GM18519 (cell line): ENCODE measurements around the gene MANSC4.

Experiments used
- ATAC-seq: cut with Tn5 transposase; IDR thresholded peaks from one replicate; pipeline ENCODE4 v1.9.1; 2021; ENCODE audit warnings: mild to moderate bottlenecking, moderate library complexity; ENCODE audit not compliant: unreplicated experiment, low FRiP score

MANSC4 gene

GRCh38 chr12:27779920-27780611, at the start of gene MANSC4, which contains the start of gene KLHL42:
Gene MANSC4, minus strand, starts transcription at chr12:27780236. Its CDS starts 8,960 bp downstream, at chr12:27771276.
Gene KLHL42, plus strand, starts transcription at chr12:27780233. Its CDS starts 98 bp downstream, at chr12:27780331.
- peak; percentile 56 for ATAC-seq

- no peak for ATAC-seq
These were observed 48.2 kb upstream of the MANSC4 start for GRCh38 chr12:27828196-27828595.

GRCh38 chr12:27826076-27826475, 46.0 kb upstream of the MANSC4 start:
- ATAC-seq, result no peak

- ATAC-seq, result peak; percentile 38
These were observed 44.2 kb upstream of the MANSC4 start for GRCh38 chr12:27824126-27824842.

- ATAC-seq, result no peak
These were observed 43.0 kb upstream of the MANSC4 start for GRCh38 chr12:27823038-27823437.

- peak; percentile 74 for ATAC-seq
These were observed 42.2 kb upstream of the MANSC4 start for GRCh38 chr12:27822076-27822712.

GRCh38 chr12:27821259-27821973, 41.4 kb upstream of the MANSC4 start:
- ATAC-seq, result no peak

GRCh38 chr12:27820564-27820963, 40.5 kb upstream of the MANSC4 start:
- no peak for ATAC-seq

GRCh38 chr12:27818401-27818918, 38.4 kb upstream of the MANSC4 start:
- no peak for ATAC-seq

- no peak for ATAC-seq
These were observed 37.7 kb upstream of the MANSC4 start for GRCh38 chr12:27817766-27818165.

GRCh38 chr12:27814851-27815591, 35.0 kb upstream of the MANSC4 start:
- no peak for ATAC-seq

- ATAC-seq, result no peak
These were observed 34.4 kb upstream of the MANSC4 start for GRCh38 chr12:27814411-27814810.

- ATAC-seq, result no peak
These were observed 32.5 kb upstream of the MANSC4 start for GRCh38 chr12:27812502-27812901.

- ATAC-seq, result no peak
These were observed 30.7 kb upstream of the MANSC4 start for GRCh38 chr12:27810756-27811155.

GRCh38 chr12:27808841-27809240, 28.8 kb upstream of the MANSC4 start:
- no peak for ATAC-seq

- ATAC-seq, result no peak
These were observed 27.1 kb upstream of the MANSC4 start for GRCh38 chr12:27807063-27807703.

GRCh38 chr12:27806259-27806658, 26.2 kb upstream of the MANSC4 start:
- no peak for ATAC-seq

GRCh38 chr12:27805238-27805637, 25.2 kb upstream of the MANSC4 start:
- ATAC-seq, result no peak

GRCh38 chr12:27802936-27803335, 22.9 kb upstream of the MANSC4 start:
- no peak for ATAC-seq
